ENCODE measurements around the gene RRP15. TPM values are rescaled to one million over a fixed set of nuclear protein-coding genes. Genes with fewer than 3 reads are reported as not detected.

Gene RRP15
- total and polyA plus RNA-seq, 8 donors, result 1.9 to 11.6 (median 5.8) TPM

DNA sequence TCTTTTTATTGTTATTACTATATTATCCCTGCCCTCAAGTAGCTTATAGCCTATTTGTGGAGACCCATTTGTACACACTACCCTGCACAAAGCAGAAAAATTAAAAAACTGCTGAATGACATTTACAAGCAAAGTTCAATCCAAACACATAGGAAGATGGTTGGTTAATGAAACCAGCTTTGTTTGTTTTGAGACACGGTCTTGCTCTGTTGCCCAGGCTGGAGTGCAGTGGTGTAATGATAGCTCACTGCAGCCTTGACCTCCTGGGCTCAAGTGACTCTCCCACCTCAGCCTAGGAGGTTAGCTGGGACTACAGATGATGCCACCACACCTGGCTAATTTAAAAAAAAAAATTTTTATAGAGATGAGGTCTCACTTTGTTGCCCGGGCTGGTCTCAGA lies 91.6 kb downstream of the RRP15 start:
- intact Hi-C loops (cut with DNase I), result no loop called here
- 66 to 74% methylated on average over 2 of the region's 2 CpGs for WGBS, 2 donors
- no peak for FAIRE-seq

DNA sequence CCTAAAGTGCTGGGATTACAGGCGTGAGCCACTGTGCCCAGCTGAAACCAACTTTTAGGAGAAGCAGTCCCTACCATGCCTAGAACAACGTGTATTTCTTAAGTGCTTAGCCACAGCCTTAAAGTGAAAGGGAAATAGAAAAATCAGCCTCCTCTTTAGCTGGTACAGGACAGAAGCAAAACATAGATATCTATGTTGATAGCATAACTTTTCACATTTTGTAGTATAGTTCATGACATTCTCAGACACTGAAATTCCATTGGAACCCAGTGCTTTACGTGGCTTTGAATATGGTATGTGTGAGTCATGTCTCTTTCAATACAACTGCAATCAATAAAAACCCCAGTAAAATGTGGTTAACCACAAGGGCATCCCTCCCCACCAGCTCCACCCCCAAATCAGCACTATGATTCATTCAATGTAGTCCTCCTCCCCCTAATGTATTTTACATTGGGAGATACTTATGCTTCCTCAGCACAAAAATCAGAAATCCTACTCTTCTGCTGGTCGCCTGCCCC lies 92.1 kb downstream of the RRP15 start:
- 63 to 79% methylated on average over 4 of the region's 4 CpGs for WGBS, 2 donors
- DNase-seq (no peak), ATAC-seq (peak in 2 of 4 donors; percentile 28 to 37), FAIRE-seq (no peak)
- intact Hi-C loops (cut with DNase I), result no loop called here
- Histone ChIP-seq H3K9me3 (no peaks in the 10 kb centered on the region), H3K4me1 (peaks cover 0 to 6% (median 0%) of the 10 kb centered on the region in 3 donors), H3K27ac (no peak overlapping the region), H3K36me3 (no peaks in the 10 kb centered on the region), H3K27me3 (no peaks in the 10 kb centered on the region), H3K4me3 (no peak overlapping the region)
- TF ChIP-seq, protein P1, sequence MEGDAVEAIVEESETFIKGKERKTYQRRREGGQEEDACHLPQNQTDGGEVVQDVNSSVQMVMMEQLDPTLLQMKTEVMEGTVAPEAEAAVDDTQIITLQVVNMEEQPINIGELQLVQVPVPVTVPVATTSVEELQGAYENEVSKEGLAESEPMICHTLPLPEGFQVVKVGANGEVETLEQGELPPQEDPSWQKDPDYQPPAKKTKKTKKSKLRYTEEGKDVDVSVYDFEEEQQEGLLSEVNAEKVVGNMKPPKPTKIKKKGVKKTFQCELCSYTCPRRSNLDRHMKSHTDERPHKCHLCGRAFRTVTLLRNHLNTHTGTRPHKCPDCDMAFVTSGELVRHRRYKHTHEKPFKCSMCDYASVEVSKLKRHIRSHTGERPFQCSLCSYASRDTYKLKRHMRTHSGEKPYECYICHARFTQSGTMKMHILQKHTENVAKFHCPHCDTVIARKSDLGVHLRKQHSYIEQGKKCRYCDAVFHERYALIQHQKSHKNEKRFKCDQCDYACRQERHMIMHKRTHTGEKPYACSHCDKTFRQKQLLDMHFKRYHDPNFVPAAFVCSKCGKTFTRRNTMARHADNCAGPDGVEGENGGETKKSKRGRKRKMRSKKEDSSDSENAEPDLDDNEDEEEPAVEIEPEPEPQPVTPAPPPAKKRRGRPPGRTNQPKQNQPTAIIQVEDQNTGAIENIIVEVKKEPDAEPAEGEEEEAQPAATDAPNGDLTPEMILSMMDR (IDR thresholded peaks at IDR 0.05), result no peak

More for the DNA sequence above, 91.6 kb downstream of the RRP15 start:
- ATAC-seq (no peak), DNase-seq (no peak)
- Histone ChIP-seq H3K4me1 (peaks cover 0 to 6% (median 0%) of the 10 kb centered on the region in 3 donors), H3K9me3 (no peaks in the 10 kb centered on the region), H3K4me3 (no peak overlapping the region), H3K27me3 (no peaks in the 10 kb centered on the region), H3K36me3 (no peaks in the 10 kb centered on the region), H3K27ac (no peak overlapping the region)
- TF ChIP-seq, protein P1 (IDR thresholded peaks at IDR 0.05), result no peak

DNA sequence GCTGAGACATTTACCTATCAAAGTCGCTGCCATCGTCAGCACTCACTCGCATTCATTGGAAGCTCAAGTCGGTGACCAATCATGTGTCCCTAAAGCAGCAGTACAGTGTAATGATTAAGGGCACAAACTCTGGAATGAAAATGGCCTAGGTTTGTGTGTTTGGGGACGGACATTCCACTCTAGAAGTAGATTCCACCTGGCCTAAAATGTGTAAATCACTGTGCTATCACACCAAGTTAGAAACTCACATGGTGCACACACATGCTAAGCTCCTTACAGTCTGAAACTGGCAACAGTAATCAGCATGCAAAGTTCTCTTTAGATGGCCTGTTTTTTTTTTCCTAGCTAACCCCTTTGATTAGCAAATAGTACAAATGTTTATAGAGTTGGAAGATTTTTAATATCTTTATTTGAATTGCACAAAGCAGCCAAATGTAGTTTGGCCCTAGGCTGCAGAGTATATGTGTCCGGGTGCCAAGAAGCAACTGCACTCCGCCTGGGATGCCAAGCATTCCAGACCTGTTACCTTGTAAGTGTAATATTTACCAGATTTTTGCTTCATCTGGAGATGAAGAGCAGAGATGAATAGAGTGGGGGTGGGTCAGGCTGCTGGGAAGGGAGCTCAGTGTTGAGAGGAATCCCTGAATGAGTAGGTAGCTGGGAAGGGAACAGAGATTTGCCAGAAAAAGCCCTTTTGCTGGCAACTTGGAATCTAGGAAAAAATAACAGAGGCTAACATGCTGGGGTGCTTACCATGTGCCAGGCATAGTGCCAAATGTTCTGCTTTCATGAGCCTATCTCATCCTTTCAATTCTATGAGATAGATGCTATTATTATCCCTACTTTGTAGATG lies 95.3 kb downstream of the RRP15 start:
- H3K9me3 ChIP-seq, result no peaks in the 10 kb centered on the region
- no peaks in the 10 kb centered on the region for H3K36me3 ChIP-seq
- TF ChIP-seq, protein P1 (IDR thresholded peaks at IDR 0.05), result no peak
- peaks cover 0 to 7% (median 6%) of the 10 kb centered on the region in 3 donors for H3K4me1 ChIP-seq
- WGBS, 2 donors, result 30 to 39% methylated on average over 7 of the region's 7 CpGs
- no peak overlapping the region for H3K4me3 ChIP-seq
- intact Hi-C loops (cut with DNase I), result no loop called here
- FAIRE-seq (no peak), ATAC-seq (peak; percentile 76 to 93 (median 88)), DNase-seq (peak in 4 of 6 donors; percentile 39 to 57 (median 43))
- no peaks in the 10 kb centered on the region for H3K27me3 ChIP-seq
- peak overlapping the region; percentile 10 to 44 (median 26) for H3K27ac ChIP-seq

DNA sequence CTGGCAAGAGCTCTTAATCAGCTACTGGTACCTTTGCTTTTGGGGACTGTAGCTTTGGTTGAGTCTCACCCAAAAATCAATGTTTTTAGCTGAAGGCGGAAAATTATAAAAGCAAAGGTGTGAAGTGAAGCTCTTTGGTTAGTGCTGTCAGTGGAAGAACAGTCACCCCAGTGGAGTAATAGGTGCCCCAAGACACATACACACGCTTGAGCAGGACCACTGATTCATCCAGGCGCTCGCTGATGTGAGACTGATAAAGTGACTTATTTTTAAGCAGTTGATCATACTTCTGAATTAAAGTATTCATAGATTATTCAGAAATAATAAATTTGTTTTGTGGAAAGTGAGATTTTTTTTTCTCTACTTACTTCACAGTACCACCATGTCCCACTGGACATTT lies 97.2 kb downstream of the RRP15 start:
- Histone ChIP-seq H3K4me1 (peaks cover 0 to 7% (median 6%) of the 10 kb centered on the region in 3 donors), H3K36me3 (no peaks in the 10 kb centered on the region), H3K27ac (no peak overlapping the region), H3K9me3 (no peaks in the 10 kb centered on the region), H3K4me3 (no peak overlapping the region), H3K27me3 (no peaks in the 10 kb centered on the region)
- FAIRE-seq, result no peak
- WGBS, 2 donors, result 97% methylated on average over 4 of the region's 4 CpGs
- intact Hi-C loops (cut with DNase I), result no loop called here
- ATAC-seq, result no peak
- TF ChIP-seq, protein P1 (IDR thresholded peaks at IDR 0.05), result no peak
- DNase-seq, result no peak

DNA sequence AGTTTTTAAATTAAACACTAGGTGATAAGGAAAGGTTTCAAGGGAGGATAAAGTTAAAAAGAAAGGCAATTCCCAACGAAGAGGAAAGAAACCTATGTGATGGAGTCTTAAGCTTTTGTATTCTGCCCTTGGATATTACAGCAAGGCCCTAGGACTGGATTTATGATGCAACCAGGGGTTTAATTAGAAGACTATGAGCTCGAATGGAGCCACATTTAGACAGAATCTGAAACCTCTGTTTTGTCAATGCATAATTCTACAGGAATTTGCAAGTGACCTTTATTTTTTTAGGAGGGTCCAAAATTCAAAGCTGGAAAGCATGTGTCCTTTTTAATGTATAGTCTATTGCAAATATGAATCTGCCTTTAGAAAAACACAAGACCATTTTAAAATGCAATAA lies 98.0 kb downstream of the RRP15 start:
- Histone ChIP-seq H3K36me3 (no peaks in the 10 kb centered on the region), H3K4me3 (no peak overlapping the region), H3K9me3 (no peaks in the 10 kb centered on the region), H3K4me1 (peaks cover 0 to 7% (median 6%) of the 10 kb centered on the region in 3 donors), H3K27ac (no peak overlapping the region), H3K27me3 (no peaks in the 10 kb centered on the region)
- intact Hi-C loops (cut with DNase I), result no loop called here
- no peak for ATAC-seq
- DNase-seq, result no peak
- TF ChIP-seq, protein P1 (IDR thresholded peaks at IDR 0.05), result no peak
- FAIRE-seq, result no peak
- 45 to 63% methylated on average over 2 of the region's 2 CpGs for WGBS, 2 donors

Data from pancreas (tissue), 10 donors.